ENCODE results near the gene UBTF. TPM values are rescaled to one million over a fixed set of nuclear protein-coding genes. Genes with fewer than 3 reads are reported as not detected.

The UBTF gene
- total and polyA plus RNA-seq, 2 of the 4 experiments (the other 2 are of a cell fraction) = 29.7 to 42.1 TPM

DNA sequence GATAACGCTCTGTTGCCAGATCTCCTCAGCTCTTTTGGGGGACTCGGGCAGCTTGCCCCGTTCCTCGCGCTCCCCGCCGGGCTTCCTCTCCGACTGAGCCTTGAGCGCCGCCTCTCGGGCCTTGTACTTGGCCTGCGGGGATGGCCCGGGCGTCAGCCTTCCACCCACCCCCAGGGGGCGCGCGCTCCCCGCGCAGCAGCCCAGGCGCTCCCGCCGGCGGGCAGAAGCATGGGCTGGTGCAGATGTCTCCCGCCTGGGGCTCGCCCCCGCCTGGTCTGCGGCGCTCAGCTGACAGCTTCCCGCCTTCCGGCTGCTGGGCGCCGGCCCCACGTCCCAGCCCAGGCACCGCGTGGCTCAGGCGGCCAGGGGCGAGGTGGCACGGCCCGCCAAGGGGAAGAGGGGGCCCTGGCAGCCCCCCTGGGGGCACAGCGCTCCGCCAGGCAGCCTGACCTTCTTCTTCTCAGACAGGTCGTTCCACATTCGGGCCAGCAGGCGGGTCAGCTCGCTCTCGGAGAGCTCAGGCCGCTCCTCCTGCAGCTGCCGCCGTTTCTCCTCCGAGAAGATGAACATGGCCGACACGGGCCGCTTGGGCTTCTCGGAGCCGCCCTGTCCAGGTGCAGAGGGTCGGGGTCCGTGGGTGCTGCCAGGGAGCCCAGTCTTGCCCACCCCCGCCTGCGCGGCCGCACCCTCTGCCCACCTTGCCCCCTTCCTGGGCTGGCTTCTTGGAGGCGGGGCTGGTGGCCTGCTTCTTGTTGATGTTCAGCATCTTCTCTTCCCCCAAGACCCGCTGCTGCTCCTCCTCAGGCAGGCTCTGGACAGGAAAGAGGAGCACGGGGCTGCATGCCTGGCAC is 8.9 kb downstream of the UBTF start:
- Histone ChIP-seq H3K23ac (ENCODE audit: low read depth, low read length) (no peak overlapping the region), H3K4me2 (ENCODE audit: low read depth, low read length) (0 out of 2 replicates have a peak overlapping the region, but pooled peaks have one; percentile 2), H2BK120ac (ENCODE audit: low read depth, low read length) (no peak overlapping the region), H2AFZ (replicated peaks; ENCODE audit: low read length, poor library complexity) (peak overlapping the region; percentile 27), H4K20me1 (ENCODE audit: insufficient read depth, low read length) (peaks cover 27% of the 10 kb centered on the region; the same call in 1 of the 2 replicates), H4K91ac (ENCODE audit: insufficient read depth, low read depth, low read length) (no peak overlapping the region), H3K18ac (ENCODE audit: low read depth, low read length) (no peak overlapping the region), H2BK20ac (ENCODE audit: low read depth, low read length) (no peak overlapping the region), H2AK9ac (replicated peaks; ENCODE audit: low read depth, low read length, poor library complexity) (peak overlapping the region; percentile 62), H3K4me1 (ENCODE audit: control insufficient read depth, insufficient read depth, low read length) (peaks cover 8% of the 10 kb centered on the region), H3K4ac (ENCODE audit: low read depth, low read length) (no peak overlapping the region; the same call in none of the 2 replicates), H2BK5ac (ENCODE audit: low read depth, low read length, poor library complexity, severe bottlenecking) (no peak overlapping the region), H2AK5ac (ENCODE audit: low read depth, low read length) (no peak overlapping the region; the same call in 1 of the 2 replicates), H3K27ac (ENCODE audit: insufficient read depth, low read length) (peak overlapping the region; percentile 13; the same call in 1 of the 2 replicates), H3K27me3 (ENCODE audit: control insufficient read depth, insufficient read depth, low read length) (no peaks in the 10 kb centered on the region), H3K4me3 (ENCODE audit: insufficient read depth, low read depth, low read length) (no peak overlapping the region), H3K14ac (replicated peaks; ENCODE audit: low read depth, low read length) (no peak overlapping the region), H3K79me1 (ENCODE audit: low read depth in 1 of 2, low read length in 2 of 2) (peaks cover 21 to 55% of the 10 kb centered on the region in 2 experiments; a peak in 3 of 4 replicates), H4K5ac (ENCODE audit: low read depth, low read length) (no peak overlapping the region), H3K36me3 (ENCODE audit: control insufficient read depth, insufficient read depth, low read length) (peaks cover 68% of the 10 kb centered on the region), H3K9me3 (ENCODE audit: control insufficient read depth, insufficient read depth, low read length) (no peaks in the 10 kb centered on the region), H3K9ac (ENCODE audit: low read depth, low read length) (peak overlapping the region; percentile 27; the same call in 1 of the 2 replicates), H3K56ac (ENCODE audit: extremely low read depth, insufficient read depth, low read length) (no peak overlapping the region), H2BK15ac (ENCODE audit: low read depth, low read length) (no peak overlapping the region), H4K8ac (ENCODE audit: low read depth in 2 of 2, low read length in 2 of 2) (peak overlapping the region in 1 of 2 experiments; percentile 50; a peak in 1 of 4 replicates), H3K9me1 (ENCODE audit: insufficient read depth, low read length) (peaks cover 6% of the 10 kb centered on the region)
- POLR2A ChIA-PET (ENCODE audit: unreplicated experiment) = no interaction called here
- dilution Hi-C loops (cut with HindIII; ENCODE audit: low sequenced_read_pairs, unreplicated experiment) (no loop called here), intact Hi-C loops (cut with micrococcal nuclease) (loop anchor here (10.0 kb wide), 1 partner anchor 294 kb away; the partner anchor contains the start of gene GPATCH8), in situ Hi-C loops (cut with MboI; ENCODE audit: low sequenced_read_pairs) (loop anchor here (25.0 kb wide), 2 partner anchors 302 to 427 kb away; partner anchors contain the start of gene GPATCH8)
- ATAC-seq (ENCODE audit: low read depth) = peak; percentile 97
- DNase-seq = peak; percentile 85
- TSS peak; percentile 30 for BruUV-seq (replicated peaks)
- WGBS, 2 experiments (ENCODE audit: extremely low coverage in 2 of 2, insufficient read length in 1 of 2) = 16% methylated on average over 33 of the region's 64 CpGs; no CpG with 5 or more reads in 1 of the 2 experiments
- no peak for TF ChIP-seq MAFK (IDR thresholded peaks at IDR 0.05; ENCODE audit: low read depth, low read length)
- TF ChIP-seq, protein P1, sequence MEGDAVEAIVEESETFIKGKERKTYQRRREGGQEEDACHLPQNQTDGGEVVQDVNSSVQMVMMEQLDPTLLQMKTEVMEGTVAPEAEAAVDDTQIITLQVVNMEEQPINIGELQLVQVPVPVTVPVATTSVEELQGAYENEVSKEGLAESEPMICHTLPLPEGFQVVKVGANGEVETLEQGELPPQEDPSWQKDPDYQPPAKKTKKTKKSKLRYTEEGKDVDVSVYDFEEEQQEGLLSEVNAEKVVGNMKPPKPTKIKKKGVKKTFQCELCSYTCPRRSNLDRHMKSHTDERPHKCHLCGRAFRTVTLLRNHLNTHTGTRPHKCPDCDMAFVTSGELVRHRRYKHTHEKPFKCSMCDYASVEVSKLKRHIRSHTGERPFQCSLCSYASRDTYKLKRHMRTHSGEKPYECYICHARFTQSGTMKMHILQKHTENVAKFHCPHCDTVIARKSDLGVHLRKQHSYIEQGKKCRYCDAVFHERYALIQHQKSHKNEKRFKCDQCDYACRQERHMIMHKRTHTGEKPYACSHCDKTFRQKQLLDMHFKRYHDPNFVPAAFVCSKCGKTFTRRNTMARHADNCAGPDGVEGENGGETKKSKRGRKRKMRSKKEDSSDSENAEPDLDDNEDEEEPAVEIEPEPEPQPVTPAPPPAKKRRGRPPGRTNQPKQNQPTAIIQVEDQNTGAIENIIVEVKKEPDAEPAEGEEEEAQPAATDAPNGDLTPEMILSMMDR (conservative IDR thresholded peaks at IDR 0.05; ENCODE audit: low read depth, low read length) = peak; percentile 100
- TF ChIP-seq, protein P2, sequence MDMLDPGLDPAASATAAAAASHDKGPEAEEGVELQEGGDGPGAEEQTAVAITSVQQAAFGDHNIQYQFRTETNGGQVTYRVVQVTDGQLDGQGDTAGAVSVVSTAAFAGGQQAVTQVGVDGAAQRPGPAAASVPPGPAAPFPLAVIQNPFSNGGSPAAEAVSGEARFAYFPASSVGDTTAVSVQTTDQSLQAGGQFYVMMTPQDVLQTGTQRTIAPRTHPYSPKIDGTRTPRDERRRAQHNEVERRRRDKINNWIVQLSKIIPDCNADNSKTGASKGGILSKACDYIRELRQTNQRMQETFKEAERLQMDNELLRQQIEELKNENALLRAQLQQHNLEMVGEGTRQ (IDR thresholded peaks at IDR 0.05; ENCODE audit: low read depth, low read length) = peak; percentile 55; the same call in 1 of the 2 replicates
- TF ChIP-seq RFX5 (IDR thresholded peaks at IDR 0.05; ENCODE audit: low read depth, low read length) = no peak
- TF ChIP-seq CHD1 (IDR thresholded peaks at IDR 0.05; ENCODE audit: low read depth, low read length) = no peak
- TF ChIP-seq MXI1 (IDR thresholded peaks at IDR 0.05; ENCODE audit: borderline replicate concordance, low read depth, low read length) = peak; percentile 99
- TF ChIP-seq SMC3 (IDR thresholded peaks at IDR 0.05; ENCODE audit: low read depth, low read length) = peak; percentile 97
- TF ChIP-seq POLR2A (IDR thresholded peaks at IDR 0.05; ENCODE audit: low read depth, low read length) = peak; percentile 62
- TF ChIP-seq MAZ (IDR thresholded peaks at IDR 0.05; ENCODE audit: borderline replicate concordance, low read depth, low read length) = peak; percentile 84; the same call in 1 of the 2 replicates
- TF ChIP-seq FOS (IDR thresholded peaks at IDR 0.05; ENCODE audit: low read depth, low read length) = peak; percentile 23; the same call in 1 of the 2 replicates
- peak; percentile 99 for TF ChIP-seq RAD21 (IDR thresholded peaks at IDR 0.05; ENCODE audit: low read length)
- CTCF ChIA-PET = interaction anchor here (0.5 to 1.4 kb wide), 13 partner anchors 8 to 400 kb away, joined by 3 to 7 read pairs (median 4); partner anchors contain the start of gene UBTF

Data from IMR-90 (cell line).